Mucosa of gallbladder (tissue), 1 donor: ENCODE measurements around the gene CASKIN2. TPM values are rescaled to one million over a fixed set of nuclear protein-coding genes. Genes with fewer than 3 reads are reported as not detected.

Experiments used
- DNase-seq: peaks from one replicate; pipeline ENCODE4 v3.0.0-alpha.2; 2020; ENCODE audit warnings: low spot score
- total RNA-seq: library from RNA; stranded (reverse); gene quantifications from one replicate; pipeline ENCODE4 v1.2.1, GENCODE V29; 2021
- donor health status: DM: no; HTN: no; CAD: no.

The CASKIN2 gene
- 74.7 TPM for total RNA-seq

- peak; percentile 95 for DNase-seq
Measured at GRCh38 chr17:75515496-75516254, at the start of gene CASKIN2. Gene CASKIN2 (minus strand): TSS chr17:75515537. CDS start chr17:75513804, 1,733 bp downstream.

- DNase-seq, result no peak
Measured at GRCh38 chr17:75565066-75565465, 49.7 kb upstream of the CASKIN2 start.

GRCh38 chr17:75564195-75564594 lies 48.9 kb upstream of the CASKIN2 start:
- no peak for DNase-seq

- DNase-seq, result no peak
Measured at GRCh38 chr17:75563063-75563758, 47.9 kb upstream of the CASKIN2 start.

- no peak for DNase-seq
Measured at GRCh38 chr17:75561927-75562603, 46.7 kb upstream of the CASKIN2 start.

GRCh38 chr17:75559958-75560533 lies 44.7 kb upstream of the CASKIN2 start:
- DNase-seq, result no peak

- no peak for DNase-seq
Measured at GRCh38 chr17:75558666-75559530, 43.6 kb upstream of the CASKIN2 start.

- DNase-seq, result no peak
Measured at GRCh38 chr17:75557852-75558665, 42.7 kb upstream of the CASKIN2 start.

- peak; percentile 93 for DNase-seq
Measured at GRCh38 chr17:75557075-75557851, 41.9 kb upstream of the CASKIN2 start.

GRCh38 chr17:75555679-75556153 lies 40.4 kb upstream of the CASKIN2 start:
- DNase-seq, result no peak

GRCh38 chr17:75553295-75554110 lies 38.2 kb upstream of the CASKIN2 start:
- DNase-seq, result no peak

- no peak for DNase-seq
Measured at GRCh38 chr17:75552425-75553294, 37.3 kb upstream of the CASKIN2 start.

- DNase-seq, result no peak
Measured at GRCh38 chr17:75551266-75551665, 35.9 kb upstream of the CASKIN2 start.

- DNase-seq, result no peak
Measured at GRCh38 chr17:75550139-75550465, 34.8 kb upstream of the CASKIN2 start.

- DNase-seq, result peak; percentile 91
Measured at GRCh38 chr17:75549246-75550138, 34.2 kb upstream of the CASKIN2 start.

- no peak for DNase-seq
Measured at GRCh38 chr17:75548813-75549212, 33.5 kb upstream of the CASKIN2 start.

GRCh38 chr17:75547091-75547490 lies 31.8 kb upstream of the CASKIN2 start:
- no peak for DNase-seq
